ENCODE data around the gene IGSF21. TPM values are rescaled to one million over a fixed set of nuclear protein-coding genes. Genes with fewer than 3 reads are reported as not detected.

Gene IGSF21
- total RNA-seq, 2 donors from 2014 or later = 4.6 to 8.5 TPM

GRCh38 chr1:18073066-18073642 is 34.4 kb upstream of the IGSF21 start:
- no peaks in the 10 kb centered on the region for H3K9me3 ChIP-seq
- intact Hi-C loops (cut with DNase I) = no loop called here
- DNase-seq (ENCODE audit: low spot score) = no peak
- TF ChIP-seq POLR2AphosphoS5 (IDR thresholded peaks at IDR 0.05) (no peak), CTCF (IDR thresholded peaks at IDR 0.05) (no peak), POLR2A (IDR thresholded peaks at IDR 0.05) (no peak)
- no peaks in the 10 kb centered on the region for H3K4me1 ChIP-seq (replicated peaks)
- WGBS = 60% methylated on average over 11 of the region's 11 CpGs
- H3K4me3 ChIP-seq = no peak overlapping the region
- no peaks in the 10 kb centered on the region for H3K36me3 ChIP-seq
- no peaks in the 10 kb centered on the region for H3K27me3 ChIP-seq (replicated peaks; ENCODE audit: insufficient read depth)
- H3K27ac ChIP-seq = no peak overlapping the region

- WGBS = 54% methylated on average over 7 of the region's 7 CpGs
- intact Hi-C loops (cut with DNase I) = no loop called here
- no peaks in the 10 kb centered on the region for H3K9me3 ChIP-seq
- H3K27ac ChIP-seq = no peak overlapping the region
- H3K4me1 ChIP-seq (replicated peaks) = no peaks in the 10 kb centered on the region
- H3K4me3 ChIP-seq = no peak overlapping the region
- no peak for TF ChIP-seq POLR2A (IDR thresholded peaks at IDR 0.05)
- TF ChIP-seq CTCF (IDR thresholded peaks at IDR 0.05) = no peak
- TF ChIP-seq POLR2AphosphoS5 (IDR thresholded peaks at IDR 0.05) = no peak
- H3K27me3 ChIP-seq (replicated peaks; ENCODE audit: insufficient read depth) = no peaks in the 10 kb centered on the region
- no peak for DNase-seq (ENCODE audit: low spot score)
- H3K36me3 ChIP-seq = no peaks in the 10 kb centered on the region
These were observed 29.9 kb upstream of the IGSF21 start for GRCh38 chr1:18077657-18078215.

GRCh38 chr1:18079941-18080735 is 27.5 kb upstream of the IGSF21 start:
- DNase-seq (ENCODE audit: low spot score) = no peak
- Histone ChIP-seq H3K4me1 (replicated peaks) (no peaks in the 10 kb centered on the region), H3K27me3 (replicated peaks; ENCODE audit: insufficient read depth) (no peaks in the 10 kb centered on the region), H3K36me3 (no peaks in the 10 kb centered on the region), H3K9me3 (no peaks in the 10 kb centered on the region), H3K27ac (no peak overlapping the region), H3K4me3 (no peak overlapping the region)
- intact Hi-C loops (cut with DNase I) = no loop called here
- TF ChIP-seq POLR2AphosphoS5 (IDR thresholded peaks at IDR 0.05) (no peak), CTCF (IDR thresholded peaks at IDR 0.05) (no peak), POLR2A (IDR thresholded peaks at IDR 0.05) (no peak)
- 57% methylated on average over 31 of the region's 31 CpGs for WGBS

GRCh38 chr1:18085387-18086074 is 22.1 kb upstream of the IGSF21 start:
- 79% methylated on average over 5 of the region's 5 CpGs for WGBS
- no peaks in the 10 kb centered on the region for H3K9me3 ChIP-seq
- no peak overlapping the region for H3K27ac ChIP-seq
- H3K4me3 ChIP-seq = no peak overlapping the region
- H3K27me3 ChIP-seq (replicated peaks; ENCODE audit: insufficient read depth) = peaks cover 3% of the 10 kb centered on the region
- intact Hi-C loops (cut with DNase I) = no loop called here
- H3K4me1 ChIP-seq (replicated peaks) = no peaks in the 10 kb centered on the region
- no peak for DNase-seq (ENCODE audit: low spot score)
- no peaks in the 10 kb centered on the region for H3K36me3 ChIP-seq
- TF ChIP-seq POLR2A (IDR thresholded peaks at IDR 0.05) = no peak

- H3K4me1 ChIP-seq (replicated peaks) = no peaks in the 10 kb centered on the region
- no peak overlapping the region for H3K27ac ChIP-seq
- no peaks in the 10 kb centered on the region for H3K36me3 ChIP-seq
- intact Hi-C loops (cut with DNase I) = no loop called here
- no peak for DNase-seq (ENCODE audit: low spot score)
- TF ChIP-seq POLR2A (IDR thresholded peaks at IDR 0.05) (no peak), CTCF (IDR thresholded peaks at IDR 0.05) (no peak), POLR2AphosphoS5 (IDR thresholded peaks at IDR 0.05) (no peak)
- peaks cover 3% of the 10 kb centered on the region for H3K27me3 ChIP-seq (replicated peaks; ENCODE audit: insufficient read depth)
- no peak overlapping the region for H3K4me3 ChIP-seq
- no peaks in the 10 kb centered on the region for H3K9me3 ChIP-seq
- WGBS = 30% methylated on average over 10 of the region's 10 CpGs
These were observed 19.5 kb upstream of the IGSF21 start for GRCh38 chr1:18088077-18088594.

Measured in prostate gland (tissue), 2 donors.